Adrenal gland (tissue), 12 donors: ENCODE results near the gene TGFB1I1. TPM values are rescaled to one million over a fixed set of nuclear protein-coding genes. Genes with fewer than 3 reads are reported as not detected.
"Not testable (repeated sequence)": the region's sequence is repeated elsewhere in the genome, so short reads cannot be mapped to it uniquely, and the experiment has no call there.

Experiments used
- DNase-seq, 7 donors: peaks; one replicate each; pipeline ENCODE4 v3.0.0-alpha.2; 2019 to 2020
- H3K27ac ChIP-seq, 5 donors: fragments of 200-600 bp; sonication (generic) in 4 of 5; 1 replicate in 3 of 5; 2 replicates in 2 of 5; pipeline versions ENCODE4 v1.5.1 to v1.8.0; 2016 to 2020; ENCODE audit warnings: mild to moderate bottlenecking in 1 of 5
- H3K27me3 ChIP-seq: fragments of 200-600 bp; 2 replicates; pipeline ENCODE4 v1.8.0; 2021
- H3K36me3 ChIP-seq, 2 donors: fragments of 200-600 bp; replicated peaks in 1 of 2; 1 replicate in 1 of 2; 2 replicates in 1 of 2; pipeline versions ENCODE4 v1.5.1 to v1.8.0; 2018 to 2022
- H3K4me1 ChIP-seq, 2 donors: fragments of 200-600 bp; replicated peaks in 1 of 2; 1 replicate in 1 of 2; 2 replicates in 1 of 2; pipeline versions ENCODE4 v1.5.1 to v1.8.0; 2018 to 2021
- H3K4me3 ChIP-seq, 4 donors: fragments of 200-600 bp; sonication (generic) in 3 of 4; one replicate each; pipeline ENCODE4 v1.5.1; 2016 to 2018
- H3K9me3 ChIP-seq, 3 donors: fragments of 200-600 bp; sonication (generic) in 1 of 3; replicated peaks in 1 of 3; 1 replicate in 2 of 3; 2 replicates in 1 of 3; pipeline versions ENCODE4 v1.5.1 to v1.8.0; 2016 to 2021
- CTCF ChIP-seq, 6 experiments: fragments of 450-650 bp in 4 of 6; fragments of 200-600 bp in 2 of 6; sonication (generic) in 1 of 6; IDR thresholded peaks; 1 replicate in 5 of 6; 2 replicates in 1 of 6; pipeline versions ENCODE4 v1.5.1 to v1.8.0; 2016 to 2021; ENCODE audit warnings: antibody characterized with exemption in 6 of 6, mild to moderate bottlenecking in 2 of 6, moderate library complexity in 1 of 6
- POLR2A ChIP-seq, 2 donors: fragments of 450-650 bp; IDR thresholded peaks; one replicate each; pipeline ENCODE4 v1.6.1; 2017; ENCODE audit warnings: antibody characterized with exemption in 2 of 2, mild to moderate bottlenecking in 2 of 2, moderate library complexity in 1 of 2
- WGBS, 4 donors: extraction: QIAGEN DNeasy Blood & Tissue Kit in 2 of 4; methylation state at CpG; one replicate each; pipeline versions ENCODE4 v1.1.5 to v1.1.7; 2013 to 2017; 5-methylcytosine and 5-hydroxymethylcytosine counted together
- intact Hi-C, 2 donors: fragments of 100-400 bp; cut with DNase I; formaldehyde crosslinking; loops; one replicate each; pipeline versions ENCODE4 v1.14.1 to v1.15.0; 2022 to 2023
- polyA plus RNA-seq, 3 donors: library from polyadenylated mRNA; stranded (reverse); fragments of 200-250 nt in 2 of 3; fragments of 350-450 nt in 1 of 3; fragmentation: Illumina TruSeq in 1 of 3; extraction: RNeasy Lipid Tissue Mini Kit (QIAGEN cat#74804) in 1 of 3; gene quantifications; one replicate each; pipeline ENCODE4 v1.2.3, GENCODE V29; 2013 to 2014
- total RNA-seq, 9 donors: library from RNA; depleted of rRNA in 4 of 9; stranded (reverse); fragments of >200 nt in 4 of 9; fragments of 120-200 nt in 1 of 9; fragmentation: NEBNext Ultra II Directional in 1 of 9; extraction: Animal tissue kit (Norgen Biotek cat#: 25700) in 1 of 9; gene quantifications; one replicate each; pipeline versions ENCODE4 v1.1.0 to v1.2.4, GENCODE V29; 2013 to 2023
- donor health status: healthy with polysubstance abuse.
- donor health status: Bipolar disorder and iron deficiency.
- donor health status: DM: yes; HTN: yes; CAD: no.
- donor health status: DM: no; HTN: no; CAD: no.
- donor health status: DM: no; HTN: no; CAD: no.
- donor health status: DM: yes; HTN: yes; CAD: no.

TGFB1I1 gene
- total and polyA plus RNA-seq, 12 donors: 4.5 to 62.7 (median 31.3) TPM

GRCh38 chr16:31517800-31518402 lies 45.9 kb downstream of the TGFB1I1 start:
- intact Hi-C loops: no loop called here
- WGBS, 4 donors: 69 to 81% (median 76%) methylated on average over 4 of the region's 4 CpGs
- TF ChIP-seq CTCF (IDR thresholded peaks at IDR 0.05) (no peak), POLR2A (IDR thresholded peaks at IDR 0.05) (no peak)

GRCh38 chr16:31519759-31520431 lies 47.9 kb downstream of the TGFB1I1 start:
- no peaks in the 10 kb centered on the region for H3K9me3 ChIP-seq
- H3K27me3 ChIP-seq: no peaks in the 10 kb centered on the region
- H3K27ac ChIP-seq: no peak overlapping the region
- no peaks in the 10 kb centered on the region for H3K4me1 ChIP-seq
- no peaks in the 10 kb centered on the region for H3K36me3 ChIP-seq
- H3K4me3 ChIP-seq: no peak overlapping the region
- no peak for DNase-seq
- TF ChIP-seq CTCF (IDR thresholded peaks at IDR 0.05) (no peak), POLR2A (IDR thresholded peaks at IDR 0.05) (no peak)
- 74 to 83% (median 79%) methylated on average over 2 of the region's 2 CpGs for WGBS, 4 donors
- intact Hi-C loops: no loop called here

More at GRCh38 chr16:31517800-31518402, 45.9 kb downstream of the TGFB1I1 start:
- H3K4me1 ChIP-seq: no peaks in the 10 kb centered on the region
- no peak overlapping the region for H3K27ac ChIP-seq
- no peaks in the 10 kb centered on the region for H3K27me3 ChIP-seq
- H3K9me3 ChIP-seq: no peaks in the 10 kb centered on the region
- no peak overlapping the region for H3K4me3 ChIP-seq
- H3K36me3 ChIP-seq: no peaks in the 10 kb centered on the region
- DNase-seq: no peak

- intact Hi-C loops: no loop called here
- TF ChIP-seq CTCF (IDR thresholded peaks at IDR 0.05) (no peak), POLR2A (IDR thresholded peaks at IDR 0.05) (no peak)
- H3K36me3 ChIP-seq: no peaks in the 10 kb centered on the region
- no peak overlapping the region for H3K4me3 ChIP-seq
- H3K4me1 ChIP-seq: no peaks in the 10 kb centered on the region
- H3K27me3 ChIP-seq: no peaks in the 10 kb centered on the region
- no peaks in the 10 kb centered on the region for H3K9me3 ChIP-seq
- no peak overlapping the region for H3K27ac ChIP-seq
- DNase-seq: no peak
- WGBS, 4 donors: 77 to 98% (median 85%) methylated on average over 3 of the region's 3 CpGs
Observed at GRCh38 chr16:31521368-31521767, 49.4 kb downstream of the TGFB1I1 start.

- TF ChIP-seq CTCF (IDR thresholded peaks at IDR 0.05): no peak
- TF ChIP-seq POLR2A (IDR thresholded peaks at IDR 0.05): no peak
- WGBS, 4 donors: 82 to 88% (median 85%) methylated on average over 6 of the region's 6 CpGs
- no peak overlapping the region for H3K4me3 ChIP-seq
- no peaks in the 10 kb centered on the region for H3K36me3 ChIP-seq
- H3K9me3 ChIP-seq: no peaks in the 10 kb centered on the region
- no peaks in the 10 kb centered on the region for H3K27me3 ChIP-seq
- DNase-seq: no peak
- no peak overlapping the region for H3K27ac ChIP-seq
- no peaks in the 10 kb centered on the region for H3K4me1 ChIP-seq
- intact Hi-C loops: no loop called here
Observed at GRCh38 chr16:31522071-31522470, 50.1 kb downstream of the TGFB1I1 start.

- H3K27me3 ChIP-seq, H3K4me1 ChIP-seq, intact Hi-C loops, H3K4me3 ChIP-seq, H3K27ac ChIP-seq, DNase-seq, H3K9me3 ChIP-seq, H3K36me3 ChIP-seq: not testable (repeated sequence)
- 80 to 83% (median 82%) methylated on average over 3 to 4 of the region's 6 CpGs; no CpG with 5 or more reads in 1 of the 4 donors for WGBS, 4 donors
Observed at GRCh38 chr16:31523768-31524167, 51.8 kb downstream of the TGFB1I1 start.
